Neural crest cell (in vitro differentiated cells): ENCODE results near the gene TERB1. TPM values are rescaled to one million over a fixed set of nuclear protein-coding genes. Genes with fewer than 3 reads are reported as not detected.
"Not testable (repeated sequence)": the region's sequence is repeated elsewhere in the genome, so short reads cannot be mapped to it uniquely, and the experiment has no call there.

ENCODE experiments used
- DNase-seq: peaks from one replicate; pipeline ENCODE4 v3.0.0; 2021; ENCODE audit warnings: low read depth, mixed read lengths, low spot score
- H3K27ac Mint-ChIP-seq: one replicate; pipeline ENCODE4 v1.8.0; 2021; ENCODE audit warnings: mild to moderate bottlenecking, mixed read lengths; ENCODE audit not compliant: unreplicated experiment
- H3K27me3 Mint-ChIP-seq: 2 replicates; pipeline ENCODE4 v1.8.0; 2021; ENCODE audit warnings: low read depth, mild to moderate bottlenecking, mixed read lengths
- H3K36me3 Mint-ChIP-seq: 2 replicates; pipeline ENCODE4 v1.8.0; 2021; ENCODE audit warnings: low read depth, mild to moderate bottlenecking, mixed read lengths
- H3K4me1 Mint-ChIP-seq: 2 replicates; pipeline ENCODE4 v1.8.0; 2021; ENCODE audit warnings: mixed read lengths
- H3K4me3 Mint-ChIP-seq: one replicate; pipeline ENCODE4 v1.8.0; 2021; ENCODE audit warnings: mild to moderate bottlenecking, mixed read lengths
- H3K9me3 Mint-ChIP-seq: 2 replicates; pipeline ENCODE4 v1.8.0; 2021; ENCODE audit warnings: mixed read lengths
- total RNA-seq: library from RNA; stranded (reverse); gene quantifications from 2 replicates; pipeline ENCODE4 v1.2.1, GENCODE V29; 2021
- TF ChIP-seq, protein P1 (sequence below): fragments of 200-600 bp; sonication (generic); conservative IDR thresholded peaks from 2 replicates; pipeline ENCODE4 v1.5.0; 2021; ENCODE audit warnings: antibody characterized with exemption, mild to moderate bottlenecking

Gene TERB1
- total RNA-seq, 1 donor from 2014 or later = 0.26 TPM

DNA sequence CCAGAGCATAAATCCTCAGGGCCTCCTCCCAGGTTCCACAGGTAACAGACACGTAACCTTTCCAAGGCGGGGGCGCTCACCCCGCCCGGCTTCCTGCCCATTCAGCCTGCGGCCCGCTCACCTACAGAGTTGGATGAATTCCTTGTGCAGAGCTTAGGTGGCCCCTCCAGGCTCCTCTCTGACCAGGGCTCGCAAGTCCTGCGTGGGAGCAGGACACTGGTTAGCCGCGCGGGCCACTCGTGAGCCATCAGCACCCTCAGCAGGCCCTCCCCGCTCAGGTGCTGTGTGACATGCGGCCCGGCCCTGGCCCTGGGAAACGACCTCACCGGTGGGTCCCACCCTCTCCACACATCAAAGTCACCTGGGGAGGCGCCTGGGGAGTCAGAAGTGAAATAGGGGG is 528 bp downstream of the TERB1 start:
- H3K4me1 Mint-ChIP-seq = no peaks in the 10 kb centered on the region
- no peak overlapping the region for H3K27ac Mint-ChIP-seq
- H3K27me3 Mint-ChIP-seq = no peaks in the 10 kb centered on the region
- no peak overlapping the region for H3K4me3 Mint-ChIP-seq
- TF ChIP-seq, protein P1, sequence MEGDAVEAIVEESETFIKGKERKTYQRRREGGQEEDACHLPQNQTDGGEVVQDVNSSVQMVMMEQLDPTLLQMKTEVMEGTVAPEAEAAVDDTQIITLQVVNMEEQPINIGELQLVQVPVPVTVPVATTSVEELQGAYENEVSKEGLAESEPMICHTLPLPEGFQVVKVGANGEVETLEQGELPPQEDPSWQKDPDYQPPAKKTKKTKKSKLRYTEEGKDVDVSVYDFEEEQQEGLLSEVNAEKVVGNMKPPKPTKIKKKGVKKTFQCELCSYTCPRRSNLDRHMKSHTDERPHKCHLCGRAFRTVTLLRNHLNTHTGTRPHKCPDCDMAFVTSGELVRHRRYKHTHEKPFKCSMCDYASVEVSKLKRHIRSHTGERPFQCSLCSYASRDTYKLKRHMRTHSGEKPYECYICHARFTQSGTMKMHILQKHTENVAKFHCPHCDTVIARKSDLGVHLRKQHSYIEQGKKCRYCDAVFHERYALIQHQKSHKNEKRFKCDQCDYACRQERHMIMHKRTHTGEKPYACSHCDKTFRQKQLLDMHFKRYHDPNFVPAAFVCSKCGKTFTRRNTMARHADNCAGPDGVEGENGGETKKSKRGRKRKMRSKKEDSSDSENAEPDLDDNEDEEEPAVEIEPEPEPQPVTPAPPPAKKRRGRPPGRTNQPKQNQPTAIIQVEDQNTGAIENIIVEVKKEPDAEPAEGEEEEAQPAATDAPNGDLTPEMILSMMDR = no peak
- DNase-seq = no peak
- H3K9me3 Mint-ChIP-seq = no peaks in the 10 kb centered on the region
- peaks cover 5% of the 10 kb centered on the region for H3K36me3 Mint-ChIP-seq

DNA sequence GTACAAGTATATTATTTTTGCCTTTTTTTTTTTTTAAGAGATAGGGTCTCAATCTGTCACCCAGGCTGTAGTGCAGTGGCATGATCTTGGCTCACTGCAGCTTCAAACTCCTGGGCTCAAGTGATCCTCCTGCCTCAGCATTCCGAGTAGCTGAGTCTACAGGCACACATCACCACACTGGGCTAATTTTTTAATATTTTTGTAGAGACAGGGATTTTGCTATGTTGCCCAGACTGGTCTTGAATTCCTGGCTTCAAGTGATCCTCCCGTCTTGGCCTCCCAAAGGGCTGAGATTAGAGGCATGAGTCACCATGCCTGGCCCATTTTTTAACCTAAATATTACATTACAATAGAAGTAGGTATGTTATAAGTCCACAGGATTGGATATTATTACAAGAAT is 3.2 kb downstream of the TERB1 start:
- no peak overlapping the region for H3K27ac Mint-ChIP-seq
- no peak overlapping the region for H3K4me3 Mint-ChIP-seq

DNA sequence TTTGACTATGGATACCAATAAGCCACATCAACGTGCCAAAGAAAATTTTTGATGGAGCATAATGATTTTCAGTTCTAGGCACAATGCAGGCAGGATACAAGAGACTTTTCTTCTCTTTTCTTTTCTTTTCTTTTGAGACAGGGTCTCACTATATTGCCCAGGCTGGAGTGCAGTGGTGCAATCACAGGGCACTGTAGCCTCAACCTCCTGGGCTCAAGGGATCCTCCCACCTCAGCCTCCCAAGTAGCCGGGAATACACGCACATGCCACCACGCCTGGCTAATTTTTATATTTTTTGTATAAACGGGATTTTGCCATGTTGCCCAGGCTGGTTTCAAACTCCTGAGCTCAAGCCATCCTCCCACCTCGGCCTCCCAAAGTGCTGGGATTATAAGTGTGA is 7.4 kb downstream of the TERB1 start:
- H3K36me3 Mint-ChIP-seq, DNase-seq, H3K9me3 Mint-ChIP-seq, H3K27me3 Mint-ChIP-seq, H3K4me3 Mint-ChIP-seq, H3K27ac Mint-ChIP-seq, H3K4me1 Mint-ChIP-seq: not testable (repeated sequence)

More for the DNA sequence above, 3.2 kb downstream of the TERB1 start:
- H3K36me3 Mint-ChIP-seq = no peaks in the 10 kb centered on the region
- TF ChIP-seq, protein P1 = no peak
- DNase-seq = no peak
- H3K9me3 Mint-ChIP-seq = no peaks in the 10 kb centered on the region
- no peaks in the 10 kb centered on the region for H3K4me1 Mint-ChIP-seq
- H3K27me3 Mint-ChIP-seq = no peaks in the 10 kb centered on the region

DNA sequence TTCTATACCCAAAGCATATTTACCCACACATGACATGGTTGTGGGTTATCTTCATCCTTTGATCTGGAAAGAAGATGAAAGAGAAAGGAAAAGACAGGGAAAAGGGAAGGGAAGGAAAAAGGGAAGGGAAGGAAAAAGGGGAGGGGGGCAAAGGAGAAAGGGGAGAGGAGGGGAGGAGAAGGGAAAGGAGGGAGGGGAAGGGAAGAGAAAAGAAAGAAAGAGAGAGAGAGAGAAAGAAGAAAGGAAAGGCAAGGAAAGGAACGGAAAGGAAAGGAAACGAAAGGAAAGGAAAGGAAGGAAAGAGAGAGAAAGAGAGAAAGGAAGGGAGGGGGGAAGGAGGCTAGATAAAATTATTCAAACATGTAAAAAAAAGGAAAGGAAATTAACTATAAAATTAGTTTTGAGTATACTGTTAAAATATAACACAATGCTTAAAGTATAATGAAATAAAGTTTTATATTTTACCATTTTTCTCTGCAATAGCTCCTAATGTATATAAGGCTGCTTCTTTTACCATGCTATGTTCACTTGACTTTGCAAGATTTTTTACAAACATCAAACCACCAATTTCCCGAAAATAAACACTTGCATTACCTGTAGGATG is 11.2 kb downstream of the TERB1 start:
- DNase-seq = no peak
- H3K27me3 Mint-ChIP-seq = peaks cover 8% of the 10 kb centered on the region
- TF ChIP-seq, protein P1 = no peak
- no peaks in the 10 kb centered on the region for H3K36me3 Mint-ChIP-seq
- no peak overlapping the region for H3K27ac Mint-ChIP-seq
- no peaks in the 10 kb centered on the region for H3K9me3 Mint-ChIP-seq
- H3K4me1 Mint-ChIP-seq = no peaks in the 10 kb centered on the region
- no peak overlapping the region for H3K4me3 Mint-ChIP-seq

DNA sequence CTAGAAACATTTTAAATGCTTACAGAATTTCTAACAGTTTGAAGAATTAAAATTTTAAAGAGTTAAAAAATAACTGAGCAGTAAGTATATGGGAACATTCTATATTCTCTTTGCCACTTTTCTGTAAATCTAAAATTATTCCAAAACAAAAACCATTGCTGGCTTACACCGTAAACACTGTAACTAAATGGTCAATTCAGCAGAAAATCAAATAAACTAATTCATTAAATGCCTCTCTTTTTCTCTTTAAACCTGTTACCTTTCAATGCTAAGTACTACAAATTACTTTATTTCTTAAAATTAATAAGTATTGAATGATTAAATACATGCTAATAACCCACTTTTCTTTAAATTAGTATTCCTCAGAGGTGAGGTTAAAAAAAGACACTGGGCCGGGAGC is 14.0 kb downstream of the TERB1 start:
- Mint-ChIP-seq H3K27ac (no peak overlapping the region), H3K36me3 (no peaks in the 10 kb centered on the region), H3K4me1 (no peaks in the 10 kb centered on the region), H3K27me3 (peaks cover 8% of the 10 kb centered on the region), H3K9me3 (no peaks in the 10 kb centered on the region), H3K4me3 (no peak overlapping the region)
- TF ChIP-seq, protein P1 = no peak
- no peak for DNase-seq

DNA sequence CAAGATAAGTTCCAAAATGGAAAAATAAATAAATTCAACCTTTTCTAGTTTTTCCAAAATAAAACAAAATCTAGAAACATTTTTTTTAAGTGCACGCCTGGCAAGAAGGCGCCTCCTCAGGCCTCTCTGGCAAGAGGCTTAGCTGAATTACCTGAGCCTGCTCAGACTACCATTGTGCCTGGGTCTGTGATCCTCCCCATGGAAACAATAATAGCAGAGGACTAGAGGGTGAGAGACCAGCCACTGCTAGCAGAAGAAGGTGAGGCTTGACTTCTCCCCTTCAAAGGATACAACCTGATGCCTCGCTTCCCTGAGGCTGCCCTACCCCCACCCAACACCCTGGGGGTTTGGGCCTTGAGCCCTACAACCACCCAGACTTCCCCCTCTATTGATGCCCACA is 14.8 kb downstream of the TERB1 start:
- DNase-seq = no peak
- TF ChIP-seq, protein P1 = no peak
- no peak overlapping the region for H3K4me3 Mint-ChIP-seq
- H3K9me3 Mint-ChIP-seq = no peaks in the 10 kb centered on the region
- no peak overlapping the region for H3K27ac Mint-ChIP-seq
- H3K27me3 Mint-ChIP-seq = peaks cover 4% of the 10 kb centered on the region
- H3K4me1 Mint-ChIP-seq = no peaks in the 10 kb centered on the region
- H3K36me3 Mint-ChIP-seq = no peaks in the 10 kb centered on the region
